NCI-H226 (cell line): ENCODE data around the gene PLCL1.
"Not testable (repeated sequence)": the region's sequence is repeated elsewhere in the genome, so short reads cannot be mapped to it uniquely, and the experiment has no call there.

Experiments used
- DNase-seq: peaks from one replicate; pipeline ENCODE4 v3.0.0-alpha.2; 2015

PLCL1 gene

DNA sequence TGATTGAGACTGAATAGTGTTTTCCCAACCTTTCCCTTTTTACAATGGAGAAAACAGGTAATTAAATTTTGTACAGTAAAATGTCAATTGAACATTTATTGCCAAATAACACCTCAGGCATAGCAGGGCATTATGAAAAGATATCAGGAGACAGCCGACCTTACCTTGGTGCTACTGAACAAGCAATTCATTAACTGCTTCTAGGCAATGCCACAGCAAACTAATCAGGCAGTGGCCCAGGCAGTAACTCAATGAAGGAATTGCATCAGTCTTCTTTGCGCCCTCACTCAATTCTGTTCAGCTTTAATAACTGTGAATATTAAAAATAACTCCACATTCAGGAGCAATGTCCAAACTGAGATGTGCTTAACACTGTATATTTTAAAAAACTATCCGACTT lies 6.1 kb downstream of the PLCL1 start:
- no peak for DNase-seq

GRCh38 chr2:197813093-197813787 lies 8.8 kb downstream of the PLCL1 start:
- peak; percentile 33 for DNase-seq

DNA sequence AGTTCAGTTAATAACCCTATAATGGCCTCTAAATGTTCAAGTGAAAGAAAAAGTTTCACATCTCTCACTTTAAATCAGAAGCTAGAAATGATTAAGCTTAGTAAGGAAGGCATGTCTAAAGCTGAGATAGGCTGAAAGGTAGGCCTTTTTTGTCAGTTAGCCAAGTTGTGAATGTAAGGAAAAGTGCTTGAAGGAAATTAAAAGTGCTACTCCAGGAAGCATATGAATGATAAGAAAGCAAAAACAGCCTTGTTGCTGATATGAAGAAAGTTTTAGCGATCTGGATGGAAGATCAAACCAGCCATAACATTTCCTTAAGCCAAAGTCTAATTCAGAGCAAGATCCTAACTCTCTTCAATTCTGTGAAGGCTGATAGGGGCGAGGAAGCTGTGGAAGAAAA lies 10.1 kb downstream of the PLCL1 start:
- no peak for DNase-seq

- DNase-seq = no peak
These were observed 17.3 kb downstream of the PLCL1 start for GRCh38 chr2:197821550-197822289.

DNA sequence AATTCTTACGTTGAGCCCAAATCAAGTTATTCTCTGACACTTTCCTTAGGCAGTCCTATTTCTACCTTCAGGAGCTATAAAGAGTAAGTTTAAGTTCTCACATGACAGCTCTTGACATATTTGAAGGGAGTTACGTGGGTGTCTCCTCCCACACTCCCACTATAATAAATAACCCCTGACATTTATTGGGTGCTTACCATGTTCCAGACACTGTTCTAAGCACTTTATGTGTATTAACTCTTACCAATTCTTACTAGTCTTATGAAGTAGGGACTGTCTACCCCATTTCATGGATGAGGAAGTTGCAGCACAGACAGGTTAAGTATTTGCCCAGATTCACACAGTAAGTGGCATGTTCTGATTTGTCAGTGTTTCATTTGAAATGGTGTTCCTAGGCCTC lies 17.9 kb downstream of the PLCL1 start:
- DNase-seq = no peak

GRCh38 chr2:197827618-197828017 lies 23.2 kb downstream of the PLCL1 start:
- no peak for DNase-seq

GRCh38 chr2:197828464-197829135 lies 24.2 kb downstream of the PLCL1 start:
- no peak for DNase-seq

GRCh38 chr2:197834771-197835170 lies 30.4 kb downstream of the PLCL1 start:
- DNase-seq = not testable (repeated sequence)

DNA sequence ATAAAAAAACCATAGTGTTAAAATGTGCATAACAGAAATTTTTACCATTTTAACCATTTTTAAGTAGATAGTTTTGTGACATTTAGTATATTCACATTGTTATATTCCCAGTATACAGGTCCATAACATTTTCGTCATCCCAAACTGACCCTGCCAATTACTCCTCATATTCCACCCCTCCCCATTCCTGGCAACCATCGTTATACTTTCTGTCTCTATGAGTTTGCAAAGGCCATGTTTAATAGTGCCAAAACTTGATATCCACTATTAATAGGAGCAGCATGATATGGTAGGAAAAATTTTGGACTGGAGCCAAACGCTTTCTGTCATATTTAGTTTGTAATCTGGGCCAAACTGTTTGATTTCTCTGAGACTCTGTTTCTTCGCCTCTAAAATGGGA lies 30.9 kb downstream of the PLCL1 start:
- DNase-seq = no peak

GRCh38 chr2:197838036-197838435 lies 33.6 kb downstream of the PLCL1 start:
- DNase-seq = no peak

GRCh38 chr2:197838579-197838978 lies 34.2 kb downstream of the PLCL1 start:
- DNase-seq = no peak

DNA sequence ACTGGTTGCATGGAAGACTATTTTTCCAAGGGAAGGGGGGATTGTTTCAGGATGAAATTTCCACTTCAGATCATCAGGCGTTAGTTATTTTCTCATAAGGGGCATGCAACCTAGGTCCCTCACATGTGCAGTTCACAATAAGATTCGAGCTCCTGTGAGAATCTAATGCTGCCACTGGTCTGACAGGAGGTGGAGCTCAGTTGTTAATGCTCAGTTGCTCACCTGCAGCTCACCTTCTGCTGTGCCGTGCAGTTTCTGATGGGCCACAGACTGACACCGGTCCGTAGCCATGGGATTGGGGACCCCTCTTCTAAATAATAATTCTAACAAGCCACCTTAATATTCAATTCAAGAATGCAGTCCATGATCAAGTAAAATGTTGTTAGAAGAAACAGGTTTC lies 34.9 kb downstream of the PLCL1 start:
- no peak for DNase-seq

DNA sequence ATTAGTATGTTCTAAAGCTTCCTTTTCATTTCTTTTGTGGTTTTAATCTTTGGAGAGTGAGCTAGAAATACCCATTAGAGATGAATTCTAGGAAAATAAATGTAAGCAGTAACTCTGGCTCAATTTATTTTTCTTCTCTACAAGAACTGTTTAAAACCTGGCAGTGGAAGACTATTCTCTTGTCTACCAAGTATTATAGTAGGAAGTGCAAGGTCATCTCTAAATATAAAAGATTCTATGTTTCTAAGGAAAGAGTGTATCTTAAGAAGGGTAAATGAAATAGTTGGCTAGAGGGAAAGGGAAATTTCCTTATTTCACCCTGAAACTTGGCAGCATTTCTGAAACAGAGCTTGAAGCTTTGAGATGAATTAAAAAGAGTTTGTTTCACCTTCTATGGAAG lies 35.5 kb downstream of the PLCL1 start:
- DNase-seq = no peak

DNA sequence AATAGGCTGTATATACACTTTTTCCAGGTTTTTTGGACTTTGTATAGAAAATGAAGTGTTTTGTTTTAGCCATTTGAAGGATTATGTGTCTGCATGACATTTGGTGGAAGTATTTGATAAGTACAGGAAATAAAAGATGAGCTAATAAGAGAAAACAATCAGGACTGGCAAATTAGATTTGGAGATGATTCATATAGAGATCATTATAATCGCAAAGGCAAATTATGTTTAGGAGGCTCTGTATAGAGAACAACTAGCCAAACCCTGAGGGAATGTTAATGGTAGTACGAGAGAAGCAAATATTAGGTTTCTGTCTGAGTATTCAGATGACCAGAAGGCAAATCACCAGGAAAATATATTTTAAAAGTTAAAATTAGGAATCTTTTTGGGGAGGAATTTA lies 41.7 kb downstream of the PLCL1 start:
- DNase-seq = no peak

- DNase-seq = peak; percentile 44
These were observed 42.4 kb downstream of the PLCL1 start for GRCh38 chr2:197846777-197847176.

GRCh38 chr2:197847651-197848401 lies 43.4 kb downstream of the PLCL1 start:
- DNase-seq = no peak

DNA sequence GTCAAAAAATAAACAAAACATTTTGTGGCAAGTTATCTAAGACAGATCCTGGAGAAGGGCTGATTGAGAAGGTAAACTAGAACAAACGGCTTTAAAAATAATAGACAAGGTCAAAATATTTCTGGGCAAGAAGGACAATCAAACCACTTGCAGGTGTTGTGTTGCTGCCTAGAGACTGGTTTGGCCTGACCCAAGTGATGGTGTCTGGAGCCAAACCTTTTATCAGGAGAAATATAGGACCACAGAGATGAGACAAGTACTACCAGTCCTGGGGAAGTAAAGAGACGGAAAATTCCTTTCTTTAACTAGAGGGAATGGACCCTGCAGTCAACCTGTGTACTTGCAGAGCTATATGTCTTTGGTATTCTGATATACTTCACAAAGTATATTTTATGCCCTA lies 44.2 kb downstream of the PLCL1 start:
- no peak for DNase-seq

GRCh38 chr2:197850882-197851450 lies 46.6 kb downstream of the PLCL1 start:
- DNase-seq = peak; percentile 22

DNA sequence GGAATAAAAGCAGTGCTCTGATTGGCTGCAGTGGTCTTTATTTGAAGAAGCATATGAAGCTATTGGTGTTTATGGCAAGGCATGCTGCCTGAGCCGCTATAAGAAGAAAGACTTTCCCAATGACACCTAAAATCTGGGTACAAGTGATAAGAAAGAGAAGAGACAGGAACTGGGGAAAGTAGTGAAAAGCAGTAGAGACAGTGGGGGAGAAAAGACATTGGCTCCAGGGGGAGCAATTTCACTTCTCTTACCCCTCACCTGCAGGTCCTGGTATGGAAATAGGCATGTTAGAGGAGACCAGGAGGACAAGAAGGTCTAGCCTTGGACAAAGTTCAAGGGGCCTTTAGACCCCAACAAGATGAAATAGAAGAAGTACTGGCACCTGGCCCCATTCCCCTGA lies 47.1 kb downstream of the PLCL1 start:
- DNase-seq = no peak

GRCh38 chr2:197852108-197852507 lies 47.7 kb downstream of the PLCL1 start:
- DNase-seq = no peak

DNA sequence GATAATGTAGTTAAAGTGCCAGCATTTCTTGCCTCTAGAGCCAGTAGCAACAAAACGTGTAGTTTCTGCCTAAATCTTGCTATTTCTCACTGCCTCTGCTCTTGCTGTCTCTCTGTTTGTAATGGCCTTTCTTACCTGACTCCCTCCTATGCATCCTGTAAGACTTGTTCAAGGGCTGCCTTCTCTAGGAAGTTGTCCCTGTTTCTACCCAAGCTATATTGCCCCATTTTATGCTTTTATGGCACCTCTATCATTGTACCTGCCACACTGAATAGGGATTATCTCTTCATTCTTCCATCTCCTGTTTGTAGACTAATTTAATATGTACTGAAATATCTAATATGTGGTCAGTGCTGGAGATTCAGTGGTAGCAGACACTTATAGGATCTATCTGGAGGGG lies 49.2 kb downstream of the PLCL1 start:
- DNase-seq = no peak

- no peak for DNase-seq
These were observed 53.2 kb downstream of the PLCL1 start for GRCh38 chr2:197857476-197858107.
